GM12874 (cell line): ENCODE data around the gene PNPLA6.

Experiments used
- CTCF ChIP-seq: IDR thresholded peaks from 2 replicates; pipeline ENCODE4 v1.5.1; 2011; ENCODE audit warnings: low read depth, mild to moderate bottlenecking, control low read depth, low read length, moderate library complexity; ENCODE audit not compliant: insufficient read depth

Gene PNPLA6

GRCh38 chr19:7524523-7524922 lies 11.0 kb upstream of the PNPLA6 start:
- TF ChIP-seq CTCF = no peak

- no peak for TF ChIP-seq CTCF
Observed at GRCh38 chr19:7524992-7525739, 10.4 kb upstream of the PNPLA6 start.

- TF ChIP-seq CTCF = no peak
Observed at GRCh38 chr19:7526059-7526929, 9.2 kb upstream of the PNPLA6 start.

- TF ChIP-seq CTCF = no peak
Observed at GRCh38 chr19:7527516-7528191, 7.9 kb upstream of the PNPLA6 start.

- no peak for TF ChIP-seq CTCF
Observed at GRCh38 chr19:7528192-7528519, 7.4 kb upstream of the PNPLA6 start.

GRCh38 chr19:7528522-7529245 lies 6.8 kb upstream of the PNPLA6 start:
- no peak for TF ChIP-seq CTCF

- no peak for TF ChIP-seq CTCF
Observed at GRCh38 chr19:7529246-7529600, 6.3 kb upstream of the PNPLA6 start.
